GM18498 (cell line): ENCODE measurements around the gene FAM184A.
"Not testable (repeated sequence)": the region's sequence is repeated elsewhere in the genome, so short reads cannot be mapped to it uniquely, and the experiment has no call there.

Source experiments
- ATAC-seq: cut with Tn5 transposase; IDR thresholded peaks from one replicate; pipeline ENCODE4 v1.9.1; 2021; ENCODE audit warnings: mild to moderate bottlenecking, moderate library complexity; ENCODE audit not compliant: unreplicated experiment

The FAM184A gene

GRCh38 chr6:119097815-119098361, 19.4 kb upstream of the FAM184A start:
- not testable (repeated sequence) for ATAC-seq

GRCh38 chr6:119096721-119097565, 18.5 kb upstream of the FAM184A start:
- no peak for ATAC-seq

GRCh38 chr6:119090256-119090655, 11.8 kb upstream of the FAM184A start:
- no peak for ATAC-seq

GRCh38 chr6:119084784-119085183, 6.3 kb upstream of the FAM184A start:
- no peak for ATAC-seq

GRCh38 chr6:119083007-119083406, 4.5 kb upstream of the FAM184A start:
- no peak for ATAC-seq

GRCh38 chr6:119079283-119079809, 882 bp upstream of the FAM184A start:
- no peak for ATAC-seq

- peak; percentile 27 for ATAC-seq
Measured at GRCh38 chr6:119077643-119078375, 655 bp downstream of the FAM184A start.

GRCh38 chr6:119077391-119077642, 1.1 kb downstream of the FAM184A start:
- ATAC-seq, result no peak

GRCh38 chr6:119076576-119077390, 1.7 kb downstream of the FAM184A start:
- no peak for ATAC-seq

- no peak for ATAC-seq
Measured at GRCh38 chr6:119076173-119076572, 2.3 kb downstream of the FAM184A start.

GRCh38 chr6:119075200-119075981, 3.1 kb downstream of the FAM184A start:
- ATAC-seq, result no peak

GRCh38 chr6:119073307-119074051, 5.0 kb downstream of the FAM184A start:
- no peak for ATAC-seq

GRCh38 chr6:119071576-119071975, 6.9 kb downstream of the FAM184A start:
- ATAC-seq, result no peak

GRCh38 chr6:119067091-119067490, 11.4 kb downstream of the FAM184A start:
- ATAC-seq, result no peak

GRCh38 chr6:119066517-119066916, 11.9 kb downstream of the FAM184A start:
- ATAC-seq, result no peak

GRCh38 chr6:119065955-119066354, 12.5 kb downstream of the FAM184A start:
- no peak for ATAC-seq

- no peak for ATAC-seq
Measured at GRCh38 chr6:119065382-119065781, 13.1 kb downstream of the FAM184A start.

- ATAC-seq, result no peak
Measured at GRCh38 chr6:119063491-119063890, 15.0 kb downstream of the FAM184A start.

- no peak for ATAC-seq
Measured at GRCh38 chr6:119061215-119061614, 17.2 kb downstream of the FAM184A start.
